ENCODE measurements around the gene PLTP.

DNA sequence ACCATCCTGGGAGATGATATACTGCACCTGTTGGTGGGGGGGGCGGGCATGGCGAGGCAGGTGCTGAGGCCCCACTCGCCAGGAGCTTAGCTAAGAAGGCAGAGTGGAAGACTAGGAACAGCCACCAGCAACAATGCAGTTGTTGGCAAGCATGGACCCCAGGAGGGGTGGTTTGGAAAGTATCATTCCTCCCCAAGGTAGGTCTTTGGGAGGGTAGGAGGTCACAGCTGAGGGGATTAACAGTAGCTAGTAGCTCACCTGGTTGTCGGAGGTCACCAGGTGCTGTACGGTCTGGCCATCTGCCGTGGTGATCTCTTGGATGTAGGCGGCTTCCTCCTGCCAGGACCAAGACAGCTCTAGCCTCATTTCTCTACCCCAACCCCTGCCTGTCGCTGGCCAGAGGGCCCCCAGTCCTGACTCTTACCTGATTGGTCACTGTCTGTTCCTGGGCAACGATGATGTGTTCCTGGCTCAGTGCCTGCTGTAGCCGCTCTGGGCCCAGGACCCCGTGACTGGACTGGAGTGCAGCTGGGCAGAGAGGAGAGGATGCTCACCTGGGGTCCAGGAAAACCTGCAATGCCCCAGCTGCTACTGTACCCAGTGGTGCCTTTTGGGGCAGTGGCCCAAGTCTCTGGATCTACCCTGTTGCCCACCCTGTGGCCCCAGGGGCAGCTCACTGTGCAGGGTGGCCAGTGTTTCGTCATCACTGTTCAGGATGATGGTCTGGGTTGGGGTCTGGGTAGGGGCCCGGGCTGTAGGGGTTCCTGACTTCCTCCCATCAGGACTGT lies 37.8 kb upstream of the PLTP start:
- TF ChIP-seq POLR2A (IDR thresholded peaks at IDR 0.05) = no peak
- TF ChIP-seq, protein P1, sequence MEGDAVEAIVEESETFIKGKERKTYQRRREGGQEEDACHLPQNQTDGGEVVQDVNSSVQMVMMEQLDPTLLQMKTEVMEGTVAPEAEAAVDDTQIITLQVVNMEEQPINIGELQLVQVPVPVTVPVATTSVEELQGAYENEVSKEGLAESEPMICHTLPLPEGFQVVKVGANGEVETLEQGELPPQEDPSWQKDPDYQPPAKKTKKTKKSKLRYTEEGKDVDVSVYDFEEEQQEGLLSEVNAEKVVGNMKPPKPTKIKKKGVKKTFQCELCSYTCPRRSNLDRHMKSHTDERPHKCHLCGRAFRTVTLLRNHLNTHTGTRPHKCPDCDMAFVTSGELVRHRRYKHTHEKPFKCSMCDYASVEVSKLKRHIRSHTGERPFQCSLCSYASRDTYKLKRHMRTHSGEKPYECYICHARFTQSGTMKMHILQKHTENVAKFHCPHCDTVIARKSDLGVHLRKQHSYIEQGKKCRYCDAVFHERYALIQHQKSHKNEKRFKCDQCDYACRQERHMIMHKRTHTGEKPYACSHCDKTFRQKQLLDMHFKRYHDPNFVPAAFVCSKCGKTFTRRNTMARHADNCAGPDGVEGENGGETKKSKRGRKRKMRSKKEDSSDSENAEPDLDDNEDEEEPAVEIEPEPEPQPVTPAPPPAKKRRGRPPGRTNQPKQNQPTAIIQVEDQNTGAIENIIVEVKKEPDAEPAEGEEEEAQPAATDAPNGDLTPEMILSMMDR (IDR thresholded peaks at IDR 0.05) = no peak
